HCT116 (cell line): ENCODE data around the gene HARBI1. TPM values are rescaled to one million over a fixed set of nuclear protein-coding genes. Genes with fewer than 3 reads are reported as not detected.

ENCODE experiments used
- ATAC-seq: fragments of 200-7000 bp; cut with Tn5 transposase; 2 replicates; pipeline ENCODE4 v1.9.1; 2020; ENCODE audit warnings: mild to moderate bottlenecking, moderate library complexity
- BruUV-seq: library from RNA; stranded (reverse); fragments of 400-500 nt; replicated peaks from 2 replicates; lab custom pipeline; 2021; lab: Mats Ljungman, UMichigan
- CTCF ChIA-PET: fragments of 300-600 bp; sonication (Branson Sonifier 250); formaldehyde crosslinking; loops from one replicate; lab custom pipeline; 2021; ENCODE audit warnings: antibody characterized with exemption; lab: Charles Lee
- POLR2A ChIA-PET: fragments of 300-600, 350-600 bp; sonication (Branson Sonifier 250); formaldehyde crosslinking; loops from one replicate; lab custom pipeline; 2021; ENCODE audit warnings: antibody characterized with exemption; lab: Charles Lee
- RAD21 ChIA-PET, 2 experiments: fragments of 300-600 bp; sonication (Branson Sonifier 250); formaldehyde crosslinking; loops; one replicate each; lab custom pipeline; 2023; ENCODE audit warnings: low total read pairs in 2 of 2; ENCODE audit not compliant: uncharacterized antibody in 2 of 2, unreplicated experiment in 2 of 2, low non-redundant PET in 1 of 2; lab: Charles Lee
- DNase-seq: peaks from one replicate; pipeline ENCODE4 v3.0.0-alpha.2; 2010; ENCODE audit warnings: low read depth, low spot score
- H2AFZ ChIP-seq: fragments of 200-600 bp; shearing (Covaris generic), sonication (generic); 2 replicates; pipeline ENCODE4 v1.6.1; 2017; ENCODE audit warnings: low read depth, mixed run types, mixed read lengths, antibody characterized with exemption, low read length; ENCODE audit not compliant: poor library complexity, severe bottlenecking
- H3K27ac ChIP-seq: 2 replicates; pipeline ENCODE4 v1.5.1; 2012; ENCODE audit warnings: low read depth, low read length
- H3K27me3 ChIP-seq: fragments of 200-600 bp; sonication (generic); 2 replicates; pipeline ENCODE4 v1.6.1; 2016; ENCODE audit warnings: mixed run types, low read length, mixed read lengths; ENCODE audit not compliant: insufficient read depth
- H3K36me3 ChIP-seq, 2 experiments: fragments of 200-500 bp in 1 of 2; fragments of 200-600 bp in 1 of 2; sonication (Bioruptor generic) in 1 of 2; sonication (generic) in 1 of 2; 2 replicates each; pipeline versions ENCODE4 v1.5.1 to v1.6.1; 2014 to 2016; ENCODE audit warnings: low read length in 2 of 2, inconsistent platforms in 1 of 2, mixed read lengths in 1 of 2, mixed run types in 1 of 2; ENCODE audit not compliant: insufficient read depth in 2 of 2, control insufficient read depth in 1 of 2
- H3K4me1 ChIP-seq, 2 experiments: fragments of 200-600 bp in 1 of 2; sonication (generic) in 1 of 2; 2 replicates each; pipeline versions ENCODE4 v1.5.1 to v1.6.1; 2012 to 2017; ENCODE audit warnings: low read length in 2 of 2, inconsistent platforms in 1 of 2, mild to moderate bottlenecking in 1 of 2, mixed read lengths in 1 of 2, mixed run types in 1 of 2, moderate library complexity in 1 of 2; ENCODE audit not compliant: insufficient read depth in 2 of 2, control insufficient read depth in 1 of 2
- H3K4me2 ChIP-seq: fragments of 200-600 bp; sonication (generic); 2 replicates; pipeline ENCODE4 v1.6.1; 2017; ENCODE audit warnings: mixed run types, low read length, mixed read lengths
- H3K4me3 ChIP-seq, 2 experiments: fragments of 200-600 bp in 1 of 2; sonication (generic) in 1 of 2; replicated peaks in 1 of 2; 2 replicates each; pipeline ENCODE4 v1.5.1; 2011 to 2016; ENCODE audit warnings: low read length in 2 of 2, control low read depth in 1 of 2, low read depth in 1 of 2, mild to moderate bottlenecking in 1 of 2, mixed read lengths in 1 of 2, mixed run types in 1 of 2
- H3K79me2 ChIP-seq: fragments of 200-600 bp; sonication (generic); 2 replicates; pipeline ENCODE4 v1.6.1; 2017; ENCODE audit warnings: mild to moderate bottlenecking, mixed run types, low read length, moderate library complexity, mixed read lengths; ENCODE audit not compliant: insufficient read depth
- H3K9ac ChIP-seq: fragments of 200-600 bp; sonication (generic); 2 replicates; pipeline ENCODE4 v1.6.1; 2016; ENCODE audit warnings: low read length, mixed read lengths
- H3K9me2 ChIP-seq: fragments of 200-600 bp; sonication (generic), shearing (Covaris generic); 2 replicates; pipeline ENCODE4 v1.6.1; 2017; ENCODE audit warnings: mixed run types, mild to moderate bottlenecking, moderate library complexity; ENCODE audit not compliant: insufficient read depth
- H3K9me3 ChIP-seq, 2 experiments: fragments of 200-500 bp in 1 of 2; fragments of 200-600 bp in 1 of 2; sonication (Bioruptor generic) in 1 of 2; sonication (generic) in 1 of 2; 2 replicates each; pipeline ENCODE4 v1.6.1; 2014 to 2017; ENCODE audit warnings: low read length in 2 of 2, mixed read lengths in 2 of 2, inconsistent platforms in 1 of 2, low read depth in 1 of 2, mild to moderate bottlenecking in 1 of 2, mixed run types in 1 of 2, moderate library complexity in 1 of 2; ENCODE audit not compliant: control insufficient read depth in 1 of 2, insufficient read depth in 1 of 2
- H4K20me1 ChIP-seq: fragments of 200-600 bp; sonication (generic), shearing (Covaris generic); 2 replicates; pipeline ENCODE4 v1.6.1; 2017; ENCODE audit warnings: mixed run types, mild to moderate bottlenecking, moderate library complexity; ENCODE audit not compliant: insufficient read depth
- CBX3 ChIP-seq: IDR thresholded peaks from 2 replicates; pipeline ENCODE4 v1.6.1; 2012; ENCODE audit warnings: low read depth
- JUND ChIP-seq: IDR thresholded peaks from 2 replicates; pipeline ENCODE4 v1.6.1; 2012
- POLR2A ChIP-seq: IDR thresholded peaks from 2 replicates; pipeline ENCODE4 v1.7.0; 2011; ENCODE audit warnings: borderline replicate concordance; ENCODE audit not compliant: insufficient read depth, insufficient read length; ENCODE audit errors: extremely low read depth
- POLR2AphosphoS5 ChIP-seq: IDR thresholded peaks from 2 replicates; pipeline ENCODE4 v1.6.1; 2011; ENCODE audit warnings: mild to moderate bottlenecking, low read depth, low read length, moderate library complexity
- SIN3A ChIP-seq: IDR thresholded peaks from 2 replicates; pipeline ENCODE4 v1.6.1; 2012; ENCODE audit warnings: low read depth
- SP1 ChIP-seq: IDR thresholded peaks from 2 replicates; pipeline ENCODE4 v1.6.1; 2012; ENCODE audit warnings: low read depth
- SRF ChIP-seq: IDR thresholded peaks from 2 replicates; pipeline ENCODE4 v1.6.1; 2012; ENCODE audit warnings: low read depth
- YY1 ChIP-seq: IDR thresholded peaks from 2 replicates; pipeline ENCODE4 v1.6.1; 2011; ENCODE audit warnings: low read length, low read depth, moderate library complexity, mild to moderate bottlenecking; ENCODE audit not compliant: insufficient replicate concordance; ENCODE audit errors: extremely low read depth
- ZFX ChIP-seq: fragments of 450-650 bp; IDR thresholded peaks from 2 replicates; pipeline ENCODE4 v1.6.1; 2017
- ZNF274 ChIP-seq: fragments of 200-500 bp; sonication (Bioruptor generic); IDR thresholded peaks from 2 replicates; pipeline ENCODE4 v1.6.1; 2014; ENCODE audit warnings: mild to moderate bottlenecking, low read depth, low read length, inconsistent platforms
- intact Hi-C: fragments of 100-400 bp; cut with micrococcal nuclease; formaldehyde crosslinking; loops from 2 replicates; pipeline ENCODE4 v1.10.0; 2022
- total RNA-seq: library from RNA; stranded (reverse); gene quantifications from one replicate; pipeline ENCODE4 v1.2.1, GENCODE V29; 2021; ENCODE audit not compliant: unreplicated experiment
- TF ChIP-seq, protein P1 (sequence below), 3 experiments: fragments of 200-600 bp in 1 of 3; sonication (generic) in 1 of 3; IDR thresholded peaks in 2 of 3; conservative IDR thresholded peaks in 1 of 3; 2 replicates each; pipeline ENCODE4 v1.5.1; 2012 to 2017; ENCODE audit warnings: low read depth in 2 of 3, low read length in 2 of 3, antibody characterized with exemption in 1 of 3, borderline replicate concordance in 1 of 3, control low read depth in 1 of 3, mild to moderate bottlenecking in 1 of 3, mixed read lengths in 1 of 3, mixed run types in 1 of 3, moderate library complexity in 1 of 3; ENCODE audit not compliant: insufficient read depth in 1 of 3

Gene HARBI1
- total RNA-seq, 1 experiment from 2014 or later: 1.9 TPM

DNA sequence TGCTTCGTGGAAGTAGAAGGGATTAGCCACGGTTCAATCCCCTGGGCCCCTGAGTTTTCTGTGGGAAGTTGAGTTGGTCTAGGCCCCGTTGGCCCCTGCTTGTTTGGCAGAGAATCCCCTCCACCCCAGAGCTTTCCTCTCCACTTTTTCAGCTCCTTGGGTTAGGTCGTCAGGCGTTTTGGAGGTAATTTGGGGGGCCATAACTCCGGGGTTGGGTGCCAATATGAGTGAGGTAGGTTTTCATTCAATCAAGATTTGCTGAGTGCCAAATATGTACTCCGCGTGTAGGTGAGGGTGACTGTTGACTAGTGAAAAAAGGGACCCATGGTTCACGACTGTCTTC lies 916 bp upstream of the HARBI1 start:
- Histone ChIP-seq H3K79me2 (peaks cover 27% of the 10 kb centered on the region), H3K4me1 (peaks cover 13 to 23% of the 10 kb centered on the region in 2 experiments), H3K27ac (peak overlapping the region; percentile 73), H3K9ac (peak overlapping the region; percentile 95), H3K4me2 (peak overlapping the region; percentile 92), H4K20me1 (no peaks in the 10 kb centered on the region), H3K27me3 (no peaks in the 10 kb centered on the region), H2AFZ (no peak overlapping the region), H3K4me3 (peak overlapping the region; percentile 71 to 99), H3K36me3 (peaks cover 0 to 2% of the 10 kb centered on the region in 2 experiments; a peak in 1 of 4 replicates), H3K9me3 (no peaks in the 10 kb centered on the region), H3K9me2 (no peaks in the 10 kb centered on the region)
- no TSS peak for BruUV-seq
- ChIA-PET CTCF (interaction anchor here (0.7 to 1.2 kb wide), 3 partner anchors 10 to 500 kb away, joined by 3 read pairs; no protein-coding TSS in a partner anchor), RAD21 (no interaction called here), POLR2A (no interaction called here)
- DNase-seq (no peak), ATAC-seq (no peak)
- intact Hi-C loops: loop anchor here (1.0 to 10.0 kb wide), 4 partner anchors 24 to 381 kb away; partner anchors contain the start of genes AMBRA1 and MDK
- TF ChIP-seq CBX3 (no peak), SP1 (no peak), ZNF274 (no peak), SRF (no peak)

DNA sequence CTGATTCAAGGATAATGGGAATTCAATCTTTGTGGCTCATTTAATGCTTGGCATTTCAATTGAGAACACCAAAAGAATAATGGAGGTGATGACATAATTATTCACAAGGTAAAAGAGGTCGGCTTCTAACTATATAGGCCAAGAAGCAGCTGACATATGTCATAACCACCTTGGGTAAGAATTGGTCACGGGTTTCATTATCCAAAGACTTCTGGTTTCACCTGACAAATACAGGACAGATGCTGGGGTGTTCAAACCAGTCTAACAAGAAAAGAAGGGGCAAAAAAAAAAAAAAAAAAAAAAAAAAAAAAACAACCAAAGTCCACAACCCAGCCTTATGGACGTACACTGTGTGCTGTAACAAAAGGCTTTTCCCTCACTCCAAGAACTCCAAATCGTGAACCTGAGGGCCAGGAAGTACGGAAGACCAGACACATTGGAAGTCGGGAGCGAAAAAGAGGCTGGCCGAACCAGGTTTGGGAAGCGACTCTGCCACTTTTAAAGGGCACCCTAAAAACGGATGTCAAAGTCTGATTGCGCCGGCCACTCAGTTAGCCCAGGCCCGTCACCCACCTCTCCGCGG lies 385 bp downstream of the HARBI1 start:
- TF ChIP-seq, protein P1, sequence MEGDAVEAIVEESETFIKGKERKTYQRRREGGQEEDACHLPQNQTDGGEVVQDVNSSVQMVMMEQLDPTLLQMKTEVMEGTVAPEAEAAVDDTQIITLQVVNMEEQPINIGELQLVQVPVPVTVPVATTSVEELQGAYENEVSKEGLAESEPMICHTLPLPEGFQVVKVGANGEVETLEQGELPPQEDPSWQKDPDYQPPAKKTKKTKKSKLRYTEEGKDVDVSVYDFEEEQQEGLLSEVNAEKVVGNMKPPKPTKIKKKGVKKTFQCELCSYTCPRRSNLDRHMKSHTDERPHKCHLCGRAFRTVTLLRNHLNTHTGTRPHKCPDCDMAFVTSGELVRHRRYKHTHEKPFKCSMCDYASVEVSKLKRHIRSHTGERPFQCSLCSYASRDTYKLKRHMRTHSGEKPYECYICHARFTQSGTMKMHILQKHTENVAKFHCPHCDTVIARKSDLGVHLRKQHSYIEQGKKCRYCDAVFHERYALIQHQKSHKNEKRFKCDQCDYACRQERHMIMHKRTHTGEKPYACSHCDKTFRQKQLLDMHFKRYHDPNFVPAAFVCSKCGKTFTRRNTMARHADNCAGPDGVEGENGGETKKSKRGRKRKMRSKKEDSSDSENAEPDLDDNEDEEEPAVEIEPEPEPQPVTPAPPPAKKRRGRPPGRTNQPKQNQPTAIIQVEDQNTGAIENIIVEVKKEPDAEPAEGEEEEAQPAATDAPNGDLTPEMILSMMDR (IDR thresholded peaks at IDR 0.05 in 2 of 3, conservative IDR thresholded peaks at IDR 0.05 in 1 of 3; ENCODE audit: borderline replicate concordance in 1 of 3, insufficient read depth in 1 of 3, low read depth in 2 of 3, low read length in 2 of 3): no peak
- TF ChIP-seq SIN3A: no peak
- no peak for TF ChIP-seq ZNF274
- TF ChIP-seq ZFX: no peak
- TF ChIP-seq SP1: no peak
- no peak for TF ChIP-seq SRF
- TF ChIP-seq POLR2AphosphoS5: no peak; the same call in 1 of the 2 replicates
- TF ChIP-seq POLR2A: no peak
- TF ChIP-seq YY1: no peak
- no peak for TF ChIP-seq JUND
- Histone ChIP-seq H4K20me1 (no peaks in the 10 kb centered on the region), H3K4me2 (peak overlapping the region; percentile 92), H3K4me1 (peaks cover 13 to 23% of the 10 kb centered on the region in 2 experiments), H2AFZ (no peak overlapping the region), H3K27me3 (no peaks in the 10 kb centered on the region), H3K9ac (peak overlapping the region; percentile 95), H3K9me2 (no peaks in the 10 kb centered on the region), H3K36me3 (peaks cover 0 to 2% of the 10 kb centered on the region in 2 experiments; a peak in 1 of 4 replicates), H3K4me3 (peak overlapping the region; percentile 71 to 99), H3K79me2 (peaks cover 22% of the 10 kb centered on the region), H3K9me3 (no peaks in the 10 kb centered on the region), H3K27ac (peak overlapping the region; percentile 73)
- ATAC-seq: no peak
- ChIA-PET CTCF (no interaction called here), RAD21 (no interaction called here), POLR2A (no interaction called here)
- intact Hi-C loops: loop anchor here (1.0 to 10.0 kb wide), 4 partner anchors 22 to 379 kb away; partner anchors contain the start of genes AMBRA1 and MDK
- DNase-seq: no peak
- TSS peak; percentile 89 for BruUV-seq
